ENCODE results near the gene SCN1A. TPM values are rescaled to one million over a fixed set of nuclear protein-coding genes. Genes with fewer than 3 reads are reported as not detected.
"Not testable (repeated sequence)": the region's sequence is repeated elsewhere in the genome, so short reads cannot be mapped to it uniquely, and the experiment has no call there.

Gene SCN1A
- total RNA-seq, 2 donors from 2014 or later: not detected

DNA sequence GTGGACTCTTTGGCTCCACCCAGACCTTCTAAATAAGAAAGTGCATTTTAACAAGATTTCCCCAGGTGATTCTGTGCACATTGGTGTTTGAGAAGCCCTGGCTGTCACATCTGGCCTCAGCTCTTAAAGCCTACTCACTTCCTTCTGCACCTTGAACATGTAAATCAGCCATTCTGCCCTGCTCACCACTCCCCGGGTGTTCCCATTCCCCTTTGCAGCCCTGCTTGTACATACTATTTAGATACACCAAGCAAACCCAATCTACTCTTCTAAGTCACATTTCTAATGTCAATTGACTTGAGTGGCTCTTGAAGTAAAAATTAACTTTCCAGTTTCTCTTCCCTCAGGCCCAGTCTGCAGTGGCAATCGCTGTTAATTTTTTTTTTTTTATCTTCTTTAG, 13.1 kb upstream of the SCN1A start:
- no peaks in the 10 kb centered on the region for H3K27me3 ChIP-seq (replicated peaks; ENCODE audit: insufficient read depth)
- H3K36me3 ChIP-seq: no peaks in the 10 kb centered on the region
- no peaks in the 10 kb centered on the region for H3K4me1 ChIP-seq (ENCODE audit: control insufficient read depth in 1 of 2, low read depth in 2 of 2)
- no peak for ATAC-seq (ENCODE audit: insufficient number of reproducible peaks, low FRiP score, low read depth)
- H3K9me3 ChIP-seq: no peaks in the 10 kb centered on the region
- no peak overlapping the region for H3K27ac ChIP-seq
- TF ChIP-seq, protein P1, sequence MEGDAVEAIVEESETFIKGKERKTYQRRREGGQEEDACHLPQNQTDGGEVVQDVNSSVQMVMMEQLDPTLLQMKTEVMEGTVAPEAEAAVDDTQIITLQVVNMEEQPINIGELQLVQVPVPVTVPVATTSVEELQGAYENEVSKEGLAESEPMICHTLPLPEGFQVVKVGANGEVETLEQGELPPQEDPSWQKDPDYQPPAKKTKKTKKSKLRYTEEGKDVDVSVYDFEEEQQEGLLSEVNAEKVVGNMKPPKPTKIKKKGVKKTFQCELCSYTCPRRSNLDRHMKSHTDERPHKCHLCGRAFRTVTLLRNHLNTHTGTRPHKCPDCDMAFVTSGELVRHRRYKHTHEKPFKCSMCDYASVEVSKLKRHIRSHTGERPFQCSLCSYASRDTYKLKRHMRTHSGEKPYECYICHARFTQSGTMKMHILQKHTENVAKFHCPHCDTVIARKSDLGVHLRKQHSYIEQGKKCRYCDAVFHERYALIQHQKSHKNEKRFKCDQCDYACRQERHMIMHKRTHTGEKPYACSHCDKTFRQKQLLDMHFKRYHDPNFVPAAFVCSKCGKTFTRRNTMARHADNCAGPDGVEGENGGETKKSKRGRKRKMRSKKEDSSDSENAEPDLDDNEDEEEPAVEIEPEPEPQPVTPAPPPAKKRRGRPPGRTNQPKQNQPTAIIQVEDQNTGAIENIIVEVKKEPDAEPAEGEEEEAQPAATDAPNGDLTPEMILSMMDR (IDR thresholded peaks at IDR 0.05): no peak
- H3K4me3 ChIP-seq: no peak overlapping the region
- no peak for DNase-seq (ENCODE audit: low spot score)

DNA sequence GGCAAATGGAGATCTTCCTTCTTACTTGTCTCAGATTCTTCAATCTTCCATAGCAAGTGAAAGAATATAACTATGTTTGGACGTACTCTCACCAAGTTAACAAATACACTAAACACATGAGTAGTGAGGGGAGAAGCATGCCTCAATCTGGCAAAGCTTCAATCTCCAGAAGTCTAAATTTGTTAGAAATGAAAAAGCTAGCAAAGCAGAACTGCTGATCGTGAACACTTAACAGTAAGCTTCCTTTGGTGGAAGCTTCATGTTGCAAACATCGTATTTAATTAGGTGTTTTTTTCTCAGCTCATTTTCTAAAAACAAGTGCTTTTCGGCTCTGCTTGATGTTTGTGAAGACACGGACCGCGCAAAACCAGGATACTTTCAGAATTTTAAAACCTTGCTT, 12.7 kb upstream of the SCN1A start:
- H3K27ac ChIP-seq: no peak overlapping the region
- no peaks in the 10 kb centered on the region for H3K9me3 ChIP-seq
- TF ChIP-seq, protein P1 (IDR thresholded peaks at IDR 0.05): no peak
- H3K4me3 ChIP-seq: no peak overlapping the region
- ATAC-seq (ENCODE audit: insufficient number of reproducible peaks, low FRiP score, low read depth): no peak
- DNase-seq (ENCODE audit: low spot score): no peak
- H3K27me3 ChIP-seq (replicated peaks; ENCODE audit: insufficient read depth): no peaks in the 10 kb centered on the region
- no peaks in the 10 kb centered on the region for H3K4me1 ChIP-seq (ENCODE audit: control insufficient read depth in 1 of 2, low read depth in 2 of 2)
- H3K36me3 ChIP-seq: no peaks in the 10 kb centered on the region

DNA sequence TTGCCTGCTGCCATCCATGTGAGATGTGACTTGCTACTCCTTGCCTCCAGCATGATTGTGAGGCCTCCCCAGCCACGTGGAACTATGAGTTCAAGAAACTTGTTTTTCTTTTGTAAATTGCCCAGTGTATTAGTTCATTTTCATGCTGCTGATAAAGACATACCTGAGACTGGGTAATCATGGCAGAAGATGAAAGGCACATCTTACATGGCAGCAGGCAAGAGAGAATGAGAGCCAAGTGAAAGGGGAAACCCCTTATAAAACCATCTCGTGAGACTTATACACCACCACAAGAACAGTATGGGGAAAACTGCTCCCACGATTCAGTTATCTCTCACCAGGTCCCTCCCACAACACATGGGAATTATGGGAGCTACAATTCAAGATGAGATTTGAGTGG, 11.7 kb upstream of the SCN1A start:
- not testable (repeated sequence) for ATAC-seq (ENCODE audit: insufficient number of reproducible peaks, low FRiP score, low read depth); H3K4me3 ChIP-seq; H3K27ac ChIP-seq; H3K36me3 ChIP-seq; DNase-seq (ENCODE audit: low spot score); H3K4me1 ChIP-seq (ENCODE audit: control insufficient read depth in 1 of 2, low read depth in 2 of 2); H3K9me3 ChIP-seq; H3K27me3 ChIP-seq (replicated peaks; ENCODE audit: insufficient read depth)

DNA sequence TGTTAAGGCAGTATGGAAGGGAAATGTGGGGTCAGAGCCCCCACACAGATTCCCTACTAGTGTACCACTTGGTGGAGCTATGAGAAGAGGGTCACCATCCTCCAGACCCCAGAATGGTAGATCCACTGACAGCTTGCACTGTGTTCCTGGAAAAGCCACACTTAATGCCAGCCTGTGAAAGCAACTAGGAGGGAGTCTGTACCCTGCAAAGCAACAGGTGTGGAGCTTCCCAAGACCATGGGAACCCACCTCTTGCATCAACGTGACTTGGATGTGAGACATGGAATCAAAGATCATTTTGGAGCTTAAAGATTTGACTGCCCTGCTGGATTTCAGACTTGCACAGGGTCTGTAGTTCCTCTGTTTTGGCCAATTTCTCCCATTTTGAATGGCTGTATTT, 10.8 kb upstream of the SCN1A start:
- TF ChIP-seq, protein P1 (IDR thresholded peaks at IDR 0.05): no peak
- Histone ChIP-seq H3K36me3 (no peaks in the 10 kb centered on the region), H3K4me3 (no peak overlapping the region), H3K27ac (no peak overlapping the region), H3K4me1 (ENCODE audit: control insufficient read depth in 1 of 2, low read depth in 2 of 2) (no peaks in the 10 kb centered on the region), H3K9me3 (no peaks in the 10 kb centered on the region), H3K27me3 (replicated peaks; ENCODE audit: insufficient read depth) (no peaks in the 10 kb centered on the region)
- ATAC-seq (ENCODE audit: insufficient number of reproducible peaks, low FRiP score, low read depth) (no peak), DNase-seq (ENCODE audit: low spot score) (no peak)

- no peak for ATAC-seq (ENCODE audit: insufficient number of reproducible peaks, low FRiP score, low read depth)
- Histone ChIP-seq H3K4me3 (no peak overlapping the region), H3K27me3 (replicated peaks; ENCODE audit: insufficient read depth) (no peaks in the 10 kb centered on the region), H3K27ac (no peak overlapping the region), H3K4me1 (ENCODE audit: control insufficient read depth in 1 of 2, low read depth in 2 of 2) (no peaks in the 10 kb centered on the region), H3K36me3 (no peaks in the 10 kb centered on the region), H3K9me3 (no peaks in the 10 kb centered on the region)
- DNase-seq (ENCODE audit: low spot score): no peak
- TF ChIP-seq, protein P1 (IDR thresholded peaks at IDR 0.05): no peak
Measured at GRCh38 chr2:166138144-166138543, 10.3 kb upstream of the SCN1A start.

GRCh38 chr2:166137331-166137730, 9.5 kb upstream of the SCN1A start:
- ATAC-seq (ENCODE audit: insufficient number of reproducible peaks, low FRiP score, low read depth): no peak
- TF ChIP-seq, protein P1 (IDR thresholded peaks at IDR 0.05): no peak
- no peak overlapping the region for H3K27ac ChIP-seq
- DNase-seq (ENCODE audit: low spot score): no peak
- H3K36me3 ChIP-seq: no peaks in the 10 kb centered on the region
- no peak overlapping the region for H3K4me3 ChIP-seq
- no peaks in the 10 kb centered on the region for H3K9me3 ChIP-seq
- H3K4me1 ChIP-seq (ENCODE audit: control insufficient read depth in 1 of 2, low read depth in 2 of 2): no peaks in the 10 kb centered on the region
- H3K27me3 ChIP-seq (replicated peaks; ENCODE audit: insufficient read depth): no peaks in the 10 kb centered on the region

Data from thoracic aorta (tissue), 2 donors.